SK-N-MC (cell line): ENCODE data around the gene COBL.

Experiments used
- DNase-seq: peaks from one replicate; pipeline ENCODE4 v3.0.0-alpha.2; 2011; ENCODE audit warnings: low read depth, low spot score
- H3K27ac ChIP-seq: fragments of 200-600 bp; sonication (generic); 2 replicates; pipeline ENCODE4 v1.5.1; 2016; ENCODE audit warnings: mixed run types
- H3K36me3 ChIP-seq: fragments of 200-600 bp; sonication (generic); 2 replicates; pipeline ENCODE4 v1.6.1; 2017; ENCODE audit warnings: antibody characterized with exemption, low read length, mixed read lengths; ENCODE audit not compliant: insufficient read depth
- H3K4me3 ChIP-seq: fragments of 200-600 bp; sonication (generic); 2 replicates; pipeline ENCODE4 v1.5.1; 2016
- H3K9ac ChIP-seq: fragments of 200-600 bp; sonication (generic); 2 replicates; pipeline ENCODE4 v1.8.0; 2017; ENCODE audit warnings: mixed run types, mixed read lengths; ENCODE audit not compliant: insufficient read length
- H3K9me3 ChIP-seq: fragments of 200-600 bp; sonication (generic); 2 replicates; pipeline ENCODE4 v1.6.1; 2017; ENCODE audit warnings: low read depth, mild to moderate bottlenecking, antibody characterized with exemption, low read length, moderate library complexity, mixed read lengths
- EZH2 ChIP-seq: fragments of 200-600 bp; sonication (generic); IDR thresholded peaks from one replicate; pipeline ENCODE4 v1.6.1; 2017; ENCODE audit warnings: antibody characterized with exemption
- FOXP2 ChIP-seq: optimal IDR thresholded peaks from 2 replicates; pipeline ENCODE3; 2011; ENCODE audit warnings: mild to moderate bottlenecking, moderate library complexity; ENCODE audit not compliant: insufficient read depth; ENCODE audit errors: extremely low read length, control extremely low read depth
- POLR2AphosphoS5 ChIP-seq: IDR thresholded peaks from 2 replicates; pipeline ENCODE4 v1.6.1; 2012; ENCODE audit warnings: mild to moderate bottlenecking, low read depth, low read length, borderline replicate concordance

Gene COBL

DNA sequence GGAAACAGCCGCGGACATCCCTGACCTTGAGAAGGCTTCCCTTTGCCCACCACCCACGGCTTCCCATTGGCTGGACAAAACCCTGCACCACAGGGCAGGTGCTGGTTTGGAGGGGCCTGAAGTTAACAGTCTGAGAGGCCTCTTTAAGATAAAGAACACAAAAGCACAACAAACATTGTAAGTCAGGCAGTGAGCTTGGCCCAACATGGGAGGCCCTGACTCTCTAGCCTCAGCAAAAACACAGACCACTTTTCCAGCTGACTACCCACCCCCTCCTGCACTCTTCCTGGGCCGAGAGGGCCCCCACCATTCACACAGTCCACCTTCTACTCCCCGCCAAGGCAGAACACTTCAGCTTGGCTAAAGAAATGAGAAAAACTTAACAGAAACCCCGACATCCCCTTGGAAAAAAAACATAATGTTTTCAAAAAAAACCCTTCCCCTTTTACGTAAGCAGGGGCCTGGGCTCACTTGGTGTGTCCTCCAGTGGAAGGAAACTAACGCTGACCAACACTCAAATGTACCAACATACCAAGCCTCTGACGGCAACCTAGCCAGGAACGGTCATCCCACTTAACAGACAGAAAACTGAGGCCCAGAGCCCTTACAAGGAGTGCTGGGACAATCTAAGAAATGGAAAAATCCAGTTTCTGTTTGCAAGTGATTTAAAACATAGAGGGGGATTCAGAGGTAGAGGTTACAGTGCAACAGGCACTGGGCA lies 80.9 kb downstream of the COBL start:
- H3K9ac ChIP-seq = no peak overlapping the region
- H3K9me3 ChIP-seq = no peaks in the 10 kb centered on the region
- no peaks in the 10 kb centered on the region for H3K36me3 ChIP-seq
- H3K27ac ChIP-seq = no peak overlapping the region
- no peak overlapping the region for H3K4me3 ChIP-seq
- DNase-seq = no peak
- TF ChIP-seq POLR2AphosphoS5 (no peak), FOXP2 (no peak)

DNA sequence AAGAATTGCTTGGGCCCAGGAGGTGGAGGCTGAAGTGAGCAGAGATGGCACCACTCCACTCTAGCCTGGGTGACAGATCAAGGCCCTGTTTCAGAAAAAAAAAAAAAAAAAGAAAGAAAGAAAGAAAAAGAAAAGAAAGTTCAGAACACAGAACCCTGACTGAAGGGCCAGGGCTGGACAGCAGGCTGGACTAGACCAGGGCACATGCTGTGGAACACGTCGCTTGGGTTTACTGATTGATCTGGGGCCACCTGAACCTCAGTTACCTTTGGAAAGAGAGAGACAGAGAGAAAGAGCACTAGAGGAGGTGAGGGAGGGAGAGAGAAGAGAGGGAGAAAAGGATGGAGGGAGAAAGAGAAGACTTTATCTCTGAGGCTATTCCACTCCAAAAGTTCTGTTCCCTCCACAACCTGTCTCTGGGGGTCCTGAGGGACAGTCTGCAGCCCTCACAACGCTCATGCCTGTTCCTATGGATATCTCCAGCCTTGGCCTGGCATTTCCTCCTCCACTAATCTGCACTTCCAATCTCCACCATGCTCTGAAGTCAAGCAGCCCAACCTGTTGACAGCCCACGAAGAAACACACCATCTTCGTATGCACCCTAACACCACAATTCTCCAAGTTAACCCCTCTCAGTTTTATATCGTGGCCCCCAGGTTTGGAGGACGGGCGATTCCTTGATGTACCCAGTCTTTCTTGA lies 81.8 kb downstream of the COBL start:
- H3K9me3 ChIP-seq = no peaks in the 10 kb centered on the region
- no peak overlapping the region for H3K4me3 ChIP-seq
- no peak overlapping the region for H3K9ac ChIP-seq
- H3K27ac ChIP-seq = no peak overlapping the region
- no peak for DNase-seq
- no peak for TF ChIP-seq EZH2
- TF ChIP-seq POLR2AphosphoS5 = no peak
- TF ChIP-seq FOXP2 = no peak
- H3K36me3 ChIP-seq = no peaks in the 10 kb centered on the region

DNA sequence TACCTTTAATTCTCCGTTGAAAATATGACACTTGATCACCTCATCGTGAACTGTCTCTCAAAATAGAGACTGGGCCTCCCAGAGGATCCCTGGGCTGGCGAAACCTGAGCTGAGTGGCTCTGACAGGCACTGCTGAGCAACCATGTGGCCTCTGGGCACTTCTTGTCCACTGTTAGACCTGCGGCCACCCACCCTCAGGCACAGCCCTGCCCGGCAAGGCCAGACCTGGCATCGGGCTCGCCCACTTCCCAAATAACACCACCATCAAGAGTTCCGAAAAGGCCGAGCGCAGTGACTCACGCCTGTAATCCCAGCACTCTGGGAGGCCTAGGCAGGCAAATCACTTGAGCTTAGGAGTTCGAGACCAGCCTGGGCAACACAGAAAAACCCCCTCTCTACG lies 82.5 kb downstream of the COBL start:
- Histone ChIP-seq H3K36me3 (no peaks in the 10 kb centered on the region), H3K9me3 (no peaks in the 10 kb centered on the region), H3K27ac (no peak overlapping the region), H3K9ac (no peak overlapping the region), H3K4me3 (no peak overlapping the region)
- no peak for DNase-seq
- TF ChIP-seq FOXP2 = no peak
- TF ChIP-seq EZH2 = no peak
- TF ChIP-seq POLR2AphosphoS5 = no peak

DNA sequence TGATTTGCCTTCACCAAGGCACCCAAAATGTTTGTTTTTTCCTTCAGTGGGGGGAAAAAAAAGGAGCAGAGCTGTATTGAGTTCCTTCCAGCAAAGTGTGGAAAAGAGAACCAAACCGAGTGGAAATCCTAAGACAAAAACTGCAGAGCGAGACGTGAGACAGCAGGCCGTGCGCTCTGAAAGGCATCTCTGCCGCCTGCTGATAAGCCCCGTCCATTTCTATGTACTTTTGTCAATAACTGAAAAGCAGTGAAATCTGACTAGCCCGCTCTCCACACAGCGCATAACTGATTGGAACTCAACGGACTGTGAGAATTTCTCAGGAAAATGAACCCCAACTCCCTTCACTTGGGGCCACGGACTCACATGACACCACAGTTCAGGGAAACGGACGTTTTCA lies 83.2 kb downstream of the COBL start:
- no peaks in the 10 kb centered on the region for H3K9me3 ChIP-seq
- TF ChIP-seq POLR2AphosphoS5 = no peak
- no peak for TF ChIP-seq FOXP2
- TF ChIP-seq EZH2 = no peak

DNA sequence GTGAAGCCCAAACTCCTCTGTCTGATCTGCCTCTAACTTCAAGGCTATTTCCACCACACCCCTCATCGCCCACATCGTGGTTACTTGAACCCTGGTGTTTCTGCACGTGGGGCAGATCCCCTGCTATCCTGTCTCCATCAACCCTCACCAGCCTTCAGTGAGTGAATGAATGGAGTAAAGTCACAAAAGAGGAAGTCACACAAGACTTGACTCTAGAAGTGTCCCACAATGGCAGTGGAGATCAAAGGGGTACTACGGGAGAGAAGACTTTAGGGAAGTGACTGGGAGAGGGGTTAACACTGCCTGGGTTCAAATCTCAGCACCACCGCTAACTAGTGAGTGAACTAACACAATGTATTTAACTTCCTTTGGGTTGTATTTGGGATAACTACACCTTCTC lies 85.9 kb downstream of the COBL start:
- no peak for DNase-seq
- no peak overlapping the region for H3K4me3 ChIP-seq
- no peaks in the 10 kb centered on the region for H3K9me3 ChIP-seq
- TF ChIP-seq POLR2AphosphoS5 = no peak
- TF ChIP-seq FOXP2 = no peak
- TF ChIP-seq EZH2 = no peak
- H3K9ac ChIP-seq = no peak overlapping the region
- no peaks in the 10 kb centered on the region for H3K36me3 ChIP-seq
- no peak overlapping the region for H3K27ac ChIP-seq

More for the DNA sequence above, 83.2 kb downstream of the COBL start:
- no peak overlapping the region for H3K4me3 ChIP-seq
- no peaks in the 10 kb centered on the region for H3K36me3 ChIP-seq
- H3K9ac ChIP-seq = no peak overlapping the region
- H3K27ac ChIP-seq = no peak overlapping the region
- no peak for DNase-seq

DNA sequence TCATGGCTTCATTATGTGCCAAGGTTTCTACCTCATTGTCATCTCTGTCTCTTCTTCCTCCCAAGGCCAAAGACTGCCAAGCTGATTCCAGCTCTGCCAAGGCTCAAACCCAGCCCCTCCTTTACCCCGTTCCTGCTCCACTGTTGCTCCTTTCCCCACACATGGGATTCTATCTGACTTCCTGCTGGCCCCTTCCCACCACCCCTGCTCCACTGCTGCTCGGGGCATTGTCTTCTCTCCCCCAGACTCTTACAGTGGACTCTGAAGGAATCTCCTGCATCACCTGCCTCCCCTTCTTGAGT lies 86.3 kb downstream of the COBL start:
- DNase-seq = no peak
- H3K27ac ChIP-seq = no peak overlapping the region
- TF ChIP-seq EZH2 (no peak), POLR2AphosphoS5 (no peak), FOXP2 (no peak)
- no peaks in the 10 kb centered on the region for H3K9me3 ChIP-seq
- no peaks in the 10 kb centered on the region for H3K36me3 ChIP-seq
- no peak overlapping the region for H3K9ac ChIP-seq
- H3K4me3 ChIP-seq = no peak overlapping the region

DNA sequence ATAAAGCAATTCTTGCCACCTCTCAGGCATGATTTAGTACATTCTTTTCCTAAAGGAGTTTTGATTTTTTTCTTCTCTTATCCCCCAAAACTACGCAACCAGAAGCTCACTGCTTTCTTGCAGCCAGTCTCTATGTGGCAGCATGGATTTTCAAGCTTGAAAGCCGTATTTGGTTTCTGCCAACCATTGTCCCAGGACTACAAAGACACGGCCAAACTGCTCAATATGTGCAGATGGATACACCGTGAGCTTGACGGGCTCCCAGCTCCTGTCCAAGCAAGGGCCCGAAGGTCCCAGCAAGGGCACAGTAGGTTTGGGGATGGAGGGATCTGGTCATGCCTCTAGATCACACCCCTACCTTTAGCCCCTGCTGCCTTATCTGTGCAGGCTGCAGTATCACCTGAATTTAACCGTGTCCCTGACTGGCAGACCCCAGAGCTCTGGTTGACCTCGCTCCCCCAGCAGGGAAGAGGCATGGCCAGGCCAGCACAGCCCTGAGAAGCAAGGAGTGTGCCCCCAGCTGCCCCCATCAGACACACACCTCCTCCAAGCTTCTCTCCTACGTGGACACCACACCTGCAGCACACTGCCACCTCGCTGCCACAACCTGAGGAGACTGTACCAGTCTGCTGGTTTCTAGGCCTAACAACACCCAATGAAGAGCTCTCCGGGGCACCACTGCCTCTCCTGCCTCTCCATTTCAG lies 86.8 kb downstream of the COBL start:
- TF ChIP-seq EZH2 (no peak), FOXP2 (no peak), POLR2AphosphoS5 (no peak)
- no peak overlapping the region for H3K27ac ChIP-seq
- no peaks in the 10 kb centered on the region for H3K36me3 ChIP-seq
- DNase-seq = no peak
- no peak overlapping the region for H3K9ac ChIP-seq
- no peak overlapping the region for H3K4me3 ChIP-seq
- no peaks in the 10 kb centered on the region for H3K9me3 ChIP-seq

DNA sequence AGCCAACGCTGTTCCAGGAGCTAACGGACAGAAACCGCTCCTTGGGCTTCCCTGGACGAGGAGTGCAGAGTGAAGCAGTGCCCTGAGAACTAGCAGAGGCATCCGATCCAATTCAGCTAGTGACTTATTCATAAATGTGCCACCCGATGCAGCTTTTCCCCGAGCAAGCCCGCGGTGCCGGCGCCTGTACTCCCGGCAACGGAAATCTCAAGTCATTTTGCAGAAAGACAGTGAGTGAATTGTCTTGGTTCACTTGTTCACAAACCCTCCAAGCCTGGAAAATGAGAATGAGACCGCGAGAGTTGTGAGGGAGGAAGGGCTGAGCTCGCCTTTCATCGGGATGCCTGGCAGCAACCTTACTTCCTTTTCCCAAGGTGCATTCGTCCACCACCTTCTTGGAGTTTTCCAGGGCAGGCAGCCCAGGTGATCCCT lies 87.5 kb downstream of the COBL start:
- Histone ChIP-seq H3K36me3 (no peaks in the 10 kb centered on the region), H3K9ac (no peak overlapping the region), H3K27ac (no peak overlapping the region), H3K4me3 (no peak overlapping the region), H3K9me3 (no peaks in the 10 kb centered on the region)
- no peak for DNase-seq
- TF ChIP-seq POLR2AphosphoS5 (no peak), EZH2 (no peak), FOXP2 (no peak)

DNA sequence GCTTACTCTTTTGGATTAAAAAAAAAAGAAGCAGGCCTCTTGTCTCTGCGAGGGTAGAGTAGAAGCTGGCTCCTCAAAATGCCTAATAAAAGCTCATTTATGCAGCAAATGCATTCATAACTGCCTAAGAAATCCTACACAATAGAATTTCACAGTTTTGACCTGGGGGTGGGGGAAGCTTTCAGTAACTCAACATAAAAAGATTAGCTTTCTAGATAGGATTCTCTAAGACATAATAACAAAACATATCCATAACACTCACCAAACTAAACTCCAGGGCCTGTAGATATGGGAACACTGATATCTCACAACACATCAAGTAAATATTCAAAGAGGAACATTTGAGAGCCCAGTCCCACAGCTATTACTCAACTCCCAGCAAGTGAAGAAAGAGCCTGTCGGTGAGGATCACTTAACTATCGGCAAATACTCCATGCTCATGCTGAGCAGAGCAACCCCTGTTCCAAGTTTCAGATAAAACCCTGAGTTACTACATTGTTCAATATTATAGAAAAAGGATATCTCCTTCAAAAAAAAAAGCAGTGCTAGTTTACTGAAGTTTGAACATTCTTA lies 88.1 kb downstream of the COBL start:
- DNase-seq = no peak
- no peaks in the 10 kb centered on the region for H3K9me3 ChIP-seq
- H3K4me3 ChIP-seq = no peak overlapping the region
- H3K9ac ChIP-seq = no peak overlapping the region
- TF ChIP-seq POLR2AphosphoS5 (no peak), FOXP2 (no peak), EZH2 (no peak)
- H3K36me3 ChIP-seq = no peaks in the 10 kb centered on the region
- no peak overlapping the region for H3K27ac ChIP-seq
